Measurements from ENCODE around the gene LRRC8D. TPM values are rescaled to one million over a fixed set of nuclear protein-coding genes. Genes with fewer than 3 reads are reported as not detected.

The LRRC8D gene
- polyA plus RNA-seq, 3 donors = 28.0 to 43.8 (median 42.9) TPM

- 97% methylated on average over 2 of the region's 6 CpGs for WGBS (ENCODE audit: insufficient coverage)
- H2AFZ ChIP-seq (ENCODE audit: insufficient read depth, low read depth, low read length, poor library complexity, severe bottlenecking) = no peak overlapping the region
- H3K36me3 ChIP-seq (replicated peaks in 1 of 2; ENCODE audit: control insufficient read depth in 1 of 2, insufficient read depth in 2 of 2, low read length in 2 of 2) = peaks cover 29 to 77% of the 10 kb centered on the region in 2 donors
- no peaks in the 10 kb centered on the region for H3K4me1 ChIP-seq (ENCODE audit: control insufficient read depth in 1 of 2, insufficient read depth in 2 of 2, low read length in 2 of 2)
- Mint-ChIP-seq H3K27me3 (ENCODE audit: low read depth in 3 of 3) (no peaks in the 10 kb centered on the region), H3K4me3 (no peak overlapping the region), H3K4me1 (peaks cover 13% of the 10 kb centered on the region), H3K36me3 (peaks cover 41 to 58% of the 10 kb centered on the region in 2 donors), H3K9me3 (peaks cover 10 to 17% (median 12%) of the 10 kb centered on the region in 7 donors), H3K27ac (peak overlapping the region in 2 of 7 donors; percentile 34 to 40)
- H3K4me3 ChIP-seq (replicated peaks in 1 of 3; ENCODE audit: low read depth in 2 of 3, low read length in 3 of 3) = no peak overlapping the region
- peaks cover 91% of the 10 kb centered on the region for H4K20me1 ChIP-seq (ENCODE audit: insufficient read depth, low read length)
- H3K27ac ChIP-seq (ENCODE audit: low read depth in 1 of 2, low read length in 2 of 2) = no peak overlapping the region
- no peaks in the 10 kb centered on the region for H3K27me3 ChIP-seq (ENCODE audit: control insufficient read depth in 2 of 2, insufficient read depth in 2 of 2, low read length in 2 of 2)
- peaks cover 9 to 16% of the 10 kb centered on the region in 2 donors for H3K9me3 ChIP-seq (replicated peaks in 1 of 2; ENCODE audit: control insufficient read depth in 1 of 2, insufficient read depth in 1 of 2, low read length in 2 of 2)
- TF ChIP-seq CTCF (IDR thresholded peaks at IDR 0.05) = no peak
- H3K4me2 ChIP-seq (replicated peaks; ENCODE audit: extremely low read depth, low read length, poor library complexity, severe bottlenecking) = no peak overlapping the region
- DNase-seq = no peak
- H3K79me2 ChIP-seq (ENCODE audit: insufficient read depth, low read length) = peaks cover 97% of the 10 kb centered on the region
- intact Hi-C loops (cut with micrococcal nuclease) = no loop called here
- no peak overlapping the region for H3K9ac ChIP-seq (ENCODE audit: insufficient read depth, low read length, poor library complexity, severe bottlenecking)
These were observed 61.7 kb downstream of the LRRC8D start for GRCh38 chr1:89882348-89883029.

DNA sequence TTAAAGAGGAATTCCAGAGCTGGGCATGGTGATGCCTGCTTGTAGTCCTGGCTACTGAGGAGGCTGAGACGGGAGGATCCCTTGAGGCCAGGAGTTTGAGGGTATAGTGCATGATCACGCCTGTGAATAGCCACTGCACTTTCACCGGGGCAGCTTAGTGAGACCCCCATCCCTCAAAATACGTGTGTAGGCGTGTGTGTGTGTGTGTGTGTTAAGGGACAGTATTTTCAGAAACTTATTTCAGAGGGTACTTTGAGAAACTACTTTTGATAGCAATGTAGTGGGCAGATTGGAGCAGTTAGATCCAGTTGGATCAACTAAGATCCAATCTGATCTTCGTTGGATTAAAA is 62.2 kb downstream of the LRRC8D start:
- Mint-ChIP-seq H3K36me3 (peaks cover 41 to 61% of the 10 kb centered on the region in 2 donors), H3K4me3 (no peak overlapping the region), H3K9me3 (peaks cover 10 to 17% (median 12%) of the 10 kb centered on the region in 7 donors), H3K27me3 (ENCODE audit: low read depth in 3 of 3) (no peaks in the 10 kb centered on the region), H3K4me1 (peaks cover 17% of the 10 kb centered on the region), H3K27ac (peak overlapping the region in 2 of 7 donors; percentile 27 to 34)
- no peak for DNase-seq
- intact Hi-C loops (cut with micrococcal nuclease) = no loop called here
- Histone ChIP-seq H2AFZ (ENCODE audit: insufficient read depth, low read depth, low read length, poor library complexity, severe bottlenecking) (no peak overlapping the region), H3K4me3 (replicated peaks in 1 of 3; ENCODE audit: low read depth in 2 of 3, low read length in 3 of 3) (no peak overlapping the region), H3K4me1 (ENCODE audit: control insufficient read depth in 1 of 2, insufficient read depth in 2 of 2, low read length in 2 of 2) (no peaks in the 10 kb centered on the region), H3K36me3 (replicated peaks in 1 of 2; ENCODE audit: control insufficient read depth in 1 of 2, insufficient read depth in 2 of 2, low read length in 2 of 2) (peaks cover 29 to 80% of the 10 kb centered on the region in 2 donors), H3K4me2 (replicated peaks; ENCODE audit: extremely low read depth, low read length, poor library complexity, severe bottlenecking) (no peak overlapping the region), H3K9me3 (replicated peaks in 1 of 2; ENCODE audit: control insufficient read depth in 1 of 2, insufficient read depth in 1 of 2, low read length in 2 of 2) (peaks cover 9 to 16% of the 10 kb centered on the region in 2 donors), H3K9ac (ENCODE audit: insufficient read depth, low read length, poor library complexity, severe bottlenecking) (no peak overlapping the region), H3K27me3 (ENCODE audit: control insufficient read depth in 2 of 2, insufficient read depth in 2 of 2, low read length in 2 of 2) (no peaks in the 10 kb centered on the region), H4K20me1 (ENCODE audit: insufficient read depth, low read length) (peaks cover 91% of the 10 kb centered on the region), H3K79me2 (ENCODE audit: insufficient read depth, low read length) (peaks cover 97% of the 10 kb centered on the region), H3K27ac (ENCODE audit: low read depth in 1 of 2, low read length in 2 of 2) (no peak overlapping the region)
- 100% methylated on average over 2 of the region's 6 CpGs for WGBS (ENCODE audit: insufficient coverage)
- TF ChIP-seq CTCF (IDR thresholded peaks at IDR 0.05) = no peak
